Pancreas (tissue), 10 donors: ENCODE results near the gene FGF11. TPM values are rescaled to one million over a fixed set of nuclear protein-coding genes. Genes with fewer than 3 reads are reported as not detected.

ENCODE experiments used
- ATAC-seq, 4 donors: fragments of 200-7000 bp; cut with Tn5 transposase; one replicate each; pipeline versions ENCODE4 v1.8.0 to v1.9.1; 2020; ENCODE audit warnings: mild to moderate bottlenecking in 4 of 4, moderate library complexity in 4 of 4
- DNase-seq, 6 donors: peaks; one replicate each; pipeline ENCODE4 v3.0.0-alpha.2; 2020
- FAIRE-seq: peaks from 2 replicates; lab custom pipeline; 2012; peaks lifted over from hg19 to GRCh38; lab: Jason Lieb, UNC
- H3K27ac ChIP-seq, 4 donors: fragments of 200-600 bp; sonication (generic); 1 replicate in 3 of 4; 2 replicates in 1 of 4; pipeline versions ENCODE4 v1.5.0 to v1.8.0; 2020
- H3K27me3 ChIP-seq, 4 donors: fragments of 200-600 bp; one replicate each; pipeline ENCODE4 v1.8.0; 2021
- H3K36me3 ChIP-seq, 3 donors: fragments of 200-600 bp; sonication (generic) in 1 of 3; one replicate each; pipeline versions ENCODE4 v1.5.0 to v1.8.0; 2020 to 2021
- H3K4me1 ChIP-seq, 3 donors: fragments of 200-600 bp; one replicate each; pipeline ENCODE4 v1.8.0; 2021
- H3K4me3 ChIP-seq, 4 donors: fragments of 200-600 bp; sonication (generic) in 2 of 4; one replicate each; pipeline versions ENCODE4 v1.5.0 to v1.8.0; 2020 to 2021
- H3K9me3 ChIP-seq, 4 donors: fragments of 200-600 bp; one replicate each; pipeline ENCODE4 v1.8.0; 2021
- whole genome bisulfite sequencing, 2 donors: extraction: QIAGEN DNeasy Blood & Tissue Kit; methylation state at CpG; one replicate each; pipeline ENCODE4 v1.1.7; 2013; 5-methylcytosine and 5-hydroxymethylcytosine counted together
- intact Hi-C, 3 donors: fragments of 100-400 bp; cut with DNase I; formaldehyde crosslinking; loops; one replicate each; pipeline versions ENCODE4 v1.11.1 to v1.14.2; 2022
- polyA plus RNA-seq, 2 donors: library from polyadenylated mRNA; stranded (reverse); fragments of 200-250 nt; gene quantifications; one replicate each; pipeline ENCODE4 v1.2.3, GENCODE V29; 2013
- total RNA-seq, 6 donors: library from RNA; stranded (reverse); fragmentation: NEBNext Ultra II Directional in 4 of 6; extraction: Animal tissue kit (Norgen Biotek cat#: 25700) in 4 of 6; gene quantifications; one replicate each; pipeline versions ENCODE4 v1.2.1 to v1.2.4, GENCODE V29; 2021 to 2023
- TF ChIP-seq, protein P1 (sequence below), 4 donors: fragments of 200-600 bp; sonication (generic) in 3 of 4; IDR thresholded peaks; one replicate each; pipeline versions ENCODE4 v1.5.0 to v1.8.0; 2021; ENCODE audit warnings: antibody characterized with exemption in 4 of 4
- donor health status: healthy with polysubstance abuse.
- donor health status: DM: no; HTN: no; CAD: no; lungs with moderate emphysema.
- donor health status: DM: no; HTN: no; CAD: no.
- donor health status: control.
- donor health status: control.
- donor health status: Bipolar disorder and iron deficiency.
- donor health status: DM: yes; HTN: yes; CAD: no.
- donor health status: DM: no; HTN: no; CAD: no.
- donor health status: DM: no; HTN: no; CAD: no.
- donor health status: DM: yes; HTN: yes; CAD: no.

The FGF11 gene
- total and polyA plus RNA-seq, 8 donors: 0.09 to 1.1 (median 0.43) TPM

DNA sequence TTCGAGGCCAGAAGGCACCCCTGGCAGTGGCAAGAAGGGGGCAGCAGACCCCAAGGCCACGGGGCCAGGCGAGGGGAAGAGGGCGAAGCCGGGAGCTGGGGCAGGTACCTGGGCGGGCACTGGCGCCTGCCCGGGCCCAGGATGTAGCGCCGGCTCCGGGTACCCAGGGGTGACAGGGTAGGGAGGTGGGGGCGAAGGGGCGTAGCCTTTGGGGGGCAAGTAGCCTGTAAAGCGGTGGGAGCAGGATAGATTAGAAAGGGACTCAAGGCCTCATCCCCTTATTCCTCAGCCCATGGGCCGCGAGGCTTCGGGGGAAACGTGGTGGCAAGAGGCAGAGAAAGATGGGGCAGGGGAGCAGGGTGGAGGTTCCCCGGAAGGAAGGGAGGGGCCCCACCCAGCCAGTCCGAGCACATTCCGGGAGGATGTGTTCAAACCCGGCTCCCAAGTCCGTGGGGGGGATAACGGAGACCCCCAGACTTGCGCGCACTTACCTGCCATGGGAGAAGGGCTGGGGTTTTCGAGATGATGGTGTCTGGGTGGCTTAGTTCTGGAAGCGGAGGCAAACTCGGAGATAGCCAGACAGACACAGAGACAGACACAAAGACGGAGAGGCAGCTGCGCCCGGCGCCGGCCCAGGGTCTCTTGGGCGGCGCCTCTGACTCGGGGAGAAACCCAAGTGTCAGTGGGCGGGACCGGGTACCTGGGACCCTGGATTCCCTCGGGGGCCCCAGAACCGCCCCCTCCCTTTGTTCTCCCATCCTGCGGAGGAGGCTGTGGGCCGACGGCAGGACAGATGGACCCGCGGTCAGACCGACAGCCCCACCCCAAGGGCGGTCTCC, 45.5 kb upstream of the FGF11 start:
- DNase-seq (peak in 2 of 6 donors; percentile 51 to 75), FAIRE-seq (no peak), ATAC-seq (peak; percentile 10 to 41 (median 28))
- TF ChIP-seq, protein P1, sequence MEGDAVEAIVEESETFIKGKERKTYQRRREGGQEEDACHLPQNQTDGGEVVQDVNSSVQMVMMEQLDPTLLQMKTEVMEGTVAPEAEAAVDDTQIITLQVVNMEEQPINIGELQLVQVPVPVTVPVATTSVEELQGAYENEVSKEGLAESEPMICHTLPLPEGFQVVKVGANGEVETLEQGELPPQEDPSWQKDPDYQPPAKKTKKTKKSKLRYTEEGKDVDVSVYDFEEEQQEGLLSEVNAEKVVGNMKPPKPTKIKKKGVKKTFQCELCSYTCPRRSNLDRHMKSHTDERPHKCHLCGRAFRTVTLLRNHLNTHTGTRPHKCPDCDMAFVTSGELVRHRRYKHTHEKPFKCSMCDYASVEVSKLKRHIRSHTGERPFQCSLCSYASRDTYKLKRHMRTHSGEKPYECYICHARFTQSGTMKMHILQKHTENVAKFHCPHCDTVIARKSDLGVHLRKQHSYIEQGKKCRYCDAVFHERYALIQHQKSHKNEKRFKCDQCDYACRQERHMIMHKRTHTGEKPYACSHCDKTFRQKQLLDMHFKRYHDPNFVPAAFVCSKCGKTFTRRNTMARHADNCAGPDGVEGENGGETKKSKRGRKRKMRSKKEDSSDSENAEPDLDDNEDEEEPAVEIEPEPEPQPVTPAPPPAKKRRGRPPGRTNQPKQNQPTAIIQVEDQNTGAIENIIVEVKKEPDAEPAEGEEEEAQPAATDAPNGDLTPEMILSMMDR (IDR thresholded peaks at IDR 0.05): no peak
- WGBS, 2 donors: 10 to 11% methylated on average over 39 to 48 of the region's 48 CpGs
- Histone ChIP-seq H3K9me3 (no peaks in the 10 kb centered on the region), H3K27me3 (no peaks in the 10 kb centered on the region), H3K36me3 (peaks cover 0 to 8% (median 0%) of the 10 kb centered on the region in 3 donors), H3K4me1 (peaks cover 0 to 9% (median 0%) of the 10 kb centered on the region in 3 donors), H3K4me3 (peak overlapping the region; percentile 63 to 82 (median 71)), H3K27ac (peak overlapping the region; percentile 85 to 94 (median 91))
- intact Hi-C loops: no loop called here

DNA sequence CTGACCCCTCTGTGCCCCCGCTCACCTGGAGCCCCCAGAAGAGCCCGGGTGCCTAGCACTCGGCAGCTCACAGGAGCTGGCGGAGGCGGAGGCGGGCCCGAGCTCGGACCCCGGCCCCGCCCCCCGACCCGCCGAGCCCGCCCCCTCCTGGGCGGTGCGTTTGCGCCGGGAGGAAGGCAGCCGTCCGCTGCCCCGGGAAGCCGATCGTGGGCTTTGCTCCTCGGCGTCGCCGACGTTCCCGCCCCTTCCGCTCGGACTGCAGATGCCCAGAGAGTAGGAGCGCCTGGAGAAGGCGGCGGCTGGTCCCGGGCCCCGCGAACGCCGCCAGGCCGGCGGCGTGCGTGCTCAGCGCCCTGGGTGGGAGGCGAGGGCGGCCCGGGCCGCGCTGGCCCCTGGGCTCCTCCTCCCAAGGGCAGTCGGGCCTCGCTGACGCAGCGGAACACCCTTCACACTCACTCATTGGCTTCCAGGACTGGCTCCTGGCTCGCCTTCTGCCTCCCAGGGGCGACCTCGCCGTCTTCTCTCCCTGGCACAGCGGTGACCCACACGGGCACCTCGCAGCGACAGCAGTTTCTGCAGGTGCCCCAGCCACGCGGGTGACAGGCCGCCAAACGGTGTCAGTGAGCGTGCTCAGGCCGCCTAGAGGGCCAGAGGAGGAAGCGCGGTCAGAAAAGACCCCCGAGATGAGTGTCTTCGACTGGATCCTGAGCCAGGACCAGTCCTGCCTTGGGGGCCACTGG, 44.7 kb upstream of the FGF11 start, which contains the start of gene PLSCR3:
PLSCR3 (minus strand) TSS at position 74 of the 740 bp plus-strand sequence. CDS start 415 bp downstream, outside the sequence.
- 0 to 1% methylated on average over 40 to 71 of the region's 71 CpGs for WGBS, 2 donors
- no peaks in the 10 kb centered on the region for H3K9me3 ChIP-seq
- ATAC-seq: peak; percentile 92 to 97 (median 94)
- TF ChIP-seq, protein P1 (IDR thresholded peaks at IDR 0.05): peak in 1 of 4 donors; percentile 21
- no peaks in the 10 kb centered on the region for H3K36me3 ChIP-seq
- intact Hi-C loops: no loop called here
- no peak for FAIRE-seq
- H3K27me3 ChIP-seq: no peaks in the 10 kb centered on the region
- H3K27ac ChIP-seq: peak within 1 kb of the TSS; percentile 85 to 94 (median 91)
- H3K4me1 ChIP-seq: peaks cover 0 to 9% (median 0%) of the 10 kb centered on the region in 3 donors
- H3K4me3 ChIP-seq: peak within 1 kb of the TSS; percentile 63 to 82 (median 71)
- peak; percentile 83 to 94 (median 90) for DNase-seq

DNA sequence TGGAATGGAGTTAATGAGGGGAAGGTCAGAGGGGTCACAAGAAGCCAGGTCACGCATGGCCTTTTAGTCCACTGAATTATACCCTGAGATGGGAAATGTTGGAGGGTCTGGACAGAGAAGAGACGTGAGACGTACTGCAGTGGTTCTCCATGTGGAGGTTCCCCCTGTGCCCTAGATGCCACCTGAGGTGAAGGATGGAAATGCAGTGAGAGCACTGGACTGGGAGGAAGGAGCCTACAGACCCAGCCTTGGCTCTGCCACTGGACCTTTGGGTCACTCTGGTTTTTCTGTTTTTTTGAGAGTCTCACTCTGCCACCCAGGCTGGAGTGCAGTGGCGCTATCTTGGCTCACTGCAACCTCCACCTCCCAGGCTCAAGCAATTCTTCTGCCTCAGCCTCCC, 43.2 kb upstream of the FGF11 start:
- Histone ChIP-seq H3K4me1 (peaks cover 0 to 9% (median 0%) of the 10 kb centered on the region in 3 donors), H3K27ac (no peak overlapping the region), H3K4me3 (no peak overlapping the region), H3K27me3 (no peaks in the 10 kb centered on the region), H3K9me3 (no peaks in the 10 kb centered on the region), H3K36me3 (no peaks in the 10 kb centered on the region)
- intact Hi-C loops: no loop called here
- no peak for FAIRE-seq
- no peak for ATAC-seq
- TF ChIP-seq, protein P1 (IDR thresholded peaks at IDR 0.05): no peak
- 93 to 95% methylated on average over 4 of the region's 4 CpGs for WGBS, 2 donors
- DNase-seq: peak in 1 of 6 donors; percentile 11

DNA sequence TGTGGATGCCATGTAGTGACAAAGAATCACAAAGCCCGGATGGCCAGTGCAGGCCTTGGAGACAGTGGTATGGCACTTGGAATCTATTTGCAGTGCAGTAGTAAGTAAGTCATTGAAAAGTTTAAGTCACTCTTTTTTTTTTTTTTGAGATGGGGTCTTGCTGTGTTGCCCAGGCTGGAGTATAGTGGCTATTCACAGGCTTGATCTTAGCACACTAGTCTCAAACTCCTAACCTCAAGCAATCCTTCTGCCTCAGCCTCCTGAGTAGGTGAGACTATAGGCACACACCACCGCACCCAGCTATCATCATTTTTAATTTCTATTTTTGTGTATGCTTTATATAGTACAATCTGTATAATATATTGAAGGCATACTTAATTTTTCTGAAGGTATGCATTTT, 40.7 kb upstream of the FGF11 start:
- TF ChIP-seq, protein P1 (IDR thresholded peaks at IDR 0.05): no peak
- H3K4me3 ChIP-seq: no peak overlapping the region
- H3K36me3 ChIP-seq: no peaks in the 10 kb centered on the region
- DNase-seq (no peak), ATAC-seq (no peak), FAIRE-seq (no peak)
- H3K9me3 ChIP-seq: no peaks in the 10 kb centered on the region
- H3K27ac ChIP-seq: no peak overlapping the region
- peaks cover 2 to 18% (median 8%) of the 10 kb centered on the region in 3 donors for H3K4me1 ChIP-seq
- intact Hi-C loops: no loop called here
- WGBS, 2 donors: 79 to 81% methylated on average over 2 of the region's 2 CpGs
- no peaks in the 10 kb centered on the region for H3K27me3 ChIP-seq
